ENCODE measurements around the gene PLXNC1.

Gene PLXNC1

GRCh38 chr12:94147991-94148738 is at the start of gene PLXNC1:
Gene PLXNC1 (plus strand): TSS chr12:94148577. CDS start chr12:94148972, 395 bp downstream.
- DNase-seq (ENCODE audit: low spot score), result no peak

GRCh38 chr12:94099191-94099590 is 49.2 kb upstream of the PLXNC1 start:
- no peak for DNase-seq (ENCODE audit: low spot score)

GRCh38 chr12:94099632-94100031 is 48.7 kb upstream of the PLXNC1 start:
- DNase-seq (ENCODE audit: low spot score), result no peak

- no peak for DNase-seq (ENCODE audit: low spot score)
Observed at GRCh38 chr12:94100211-94100627, 48.2 kb upstream of the PLXNC1 start.

GRCh38 chr12:94100990-94101737 is 47.2 kb upstream of the PLXNC1 start:
- DNase-seq (ENCODE audit: low spot score), result peak; percentile 66

GRCh38 chr12:94101738-94102660 is 46.4 kb upstream of the PLXNC1 start:
- peak; percentile 81 for DNase-seq (ENCODE audit: low spot score)

GRCh38 chr12:94103986-94104385 is 44.4 kb upstream of the PLXNC1 start:
- DNase-seq (ENCODE audit: low spot score), result no peak

GRCh38 chr12:94107910-94108309 is 40.5 kb upstream of the PLXNC1 start:
- DNase-seq (ENCODE audit: low spot score), result no peak

GRCh38 chr12:94109160-94109559 is 39.2 kb upstream of the PLXNC1 start:
- DNase-seq (ENCODE audit: low spot score), result peak; percentile 70

GRCh38 chr12:94110258-94110657 is 38.1 kb upstream of the PLXNC1 start:
- DNase-seq (ENCODE audit: low spot score), result no peak

GRCh38 chr12:94111302-94111701 is 37.1 kb upstream of the PLXNC1 start:
- no peak for DNase-seq (ENCODE audit: low spot score)

GRCh38 chr12:94112121-94112520 is 36.3 kb upstream of the PLXNC1 start:
- DNase-seq (ENCODE audit: low spot score), result no peak

GRCh38 chr12:94114166-94114565 is 34.2 kb upstream of the PLXNC1 start:
- DNase-seq (ENCODE audit: low spot score), result no peak

GRCh38 chr12:94116191-94116590 is 32.2 kb upstream of the PLXNC1 start:
- no peak for DNase-seq (ENCODE audit: low spot score)

- no peak for DNase-seq (ENCODE audit: low spot score)
Observed at GRCh38 chr12:94121886-94122285, 26.5 kb upstream of the PLXNC1 start.

GRCh38 chr12:94122591-94122990 is 25.8 kb upstream of the PLXNC1 start:
- DNase-seq (ENCODE audit: low spot score), result no peak

- no peak for DNase-seq (ENCODE audit: low spot score)
Observed at GRCh38 chr12:94123127-94123526, 25.2 kb upstream of the PLXNC1 start.

- DNase-seq (ENCODE audit: low spot score), result no peak
Observed at GRCh38 chr12:94126067-94126466, 22.3 kb upstream of the PLXNC1 start.

- DNase-seq (ENCODE audit: low spot score), result no peak
Observed at GRCh38 chr12:94127239-94128131, 20.9 kb upstream of the PLXNC1 start.

- DNase-seq (ENCODE audit: low spot score), result no peak
Observed at GRCh38 chr12:94128280-94128679, 20.1 kb upstream of the PLXNC1 start.
